ENCODE results near the gene SLC16A5. TPM values are rescaled to one million over a fixed set of nuclear protein-coding genes. Genes with fewer than 3 reads are reported as not detected.

SLC16A5 gene
- total and polyA plus RNA-seq, 7 donors: 1.2 to 10.7 (median 5.6) TPM

DNA sequence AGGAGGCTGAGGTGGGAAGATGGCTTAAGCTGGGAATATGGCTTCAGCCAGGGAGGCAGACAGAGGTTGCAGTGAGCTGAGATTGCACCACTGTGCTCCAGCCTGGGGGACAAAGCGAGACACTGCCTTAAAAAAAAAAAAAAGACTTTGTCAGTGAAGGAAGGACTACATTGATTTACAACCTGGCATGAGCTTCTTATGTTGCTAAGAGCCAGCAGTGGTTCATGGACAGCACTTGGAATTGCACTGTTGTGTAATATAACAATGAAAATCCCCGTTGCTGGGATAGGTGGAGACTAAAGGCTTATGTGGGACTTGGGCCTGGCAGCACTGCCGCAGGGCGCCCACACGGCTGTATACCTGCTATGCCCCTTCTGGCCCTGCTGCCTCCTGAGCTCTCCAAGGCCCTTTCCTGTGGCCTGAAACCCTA lies 14.1 kb upstream of the SLC16A5 start:
- Histone ChIP-seq H3K27me3 (ENCODE audit: insufficient read depth in 3 of 3, low read length in 2 of 3) (no peaks in the 10 kb centered on the region), H3K4me1 (peaks cover 18% of the 10 kb centered on the region), H3K4me3 (no peak overlapping the region), H3K9me3 (no peaks in the 10 kb centered on the region), H3K36me3 (ENCODE audit: insufficient read depth in 1 of 2, low read depth in 1 of 2) (no peaks in the 10 kb centered on the region), H3K27ac (peak overlapping the region; percentile 53)
- WGBS, 3 donors: 43 to 52% (median 51%) methylated on average over 5 of the region's 5 CpGs
- intact Hi-C loops (cut with DNase I): no loop called here
- TF ChIP-seq, protein P1, sequence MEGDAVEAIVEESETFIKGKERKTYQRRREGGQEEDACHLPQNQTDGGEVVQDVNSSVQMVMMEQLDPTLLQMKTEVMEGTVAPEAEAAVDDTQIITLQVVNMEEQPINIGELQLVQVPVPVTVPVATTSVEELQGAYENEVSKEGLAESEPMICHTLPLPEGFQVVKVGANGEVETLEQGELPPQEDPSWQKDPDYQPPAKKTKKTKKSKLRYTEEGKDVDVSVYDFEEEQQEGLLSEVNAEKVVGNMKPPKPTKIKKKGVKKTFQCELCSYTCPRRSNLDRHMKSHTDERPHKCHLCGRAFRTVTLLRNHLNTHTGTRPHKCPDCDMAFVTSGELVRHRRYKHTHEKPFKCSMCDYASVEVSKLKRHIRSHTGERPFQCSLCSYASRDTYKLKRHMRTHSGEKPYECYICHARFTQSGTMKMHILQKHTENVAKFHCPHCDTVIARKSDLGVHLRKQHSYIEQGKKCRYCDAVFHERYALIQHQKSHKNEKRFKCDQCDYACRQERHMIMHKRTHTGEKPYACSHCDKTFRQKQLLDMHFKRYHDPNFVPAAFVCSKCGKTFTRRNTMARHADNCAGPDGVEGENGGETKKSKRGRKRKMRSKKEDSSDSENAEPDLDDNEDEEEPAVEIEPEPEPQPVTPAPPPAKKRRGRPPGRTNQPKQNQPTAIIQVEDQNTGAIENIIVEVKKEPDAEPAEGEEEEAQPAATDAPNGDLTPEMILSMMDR (IDR thresholded peaks at IDR 0.05): no peak
- ATAC-seq (peak; percentile 37 to 52 (median 40)), DNase-seq (peak in 1 of 2 donors; percentile 67)

- peak in 1 of 2 donors; percentile 71 for DNase-seq
- intact Hi-C loops (cut with DNase I): no loop called here
- no peak overlapping the region for H3K27ac ChIP-seq
- no peaks in the 10 kb centered on the region for H3K36me3 ChIP-seq (ENCODE audit: insufficient read depth in 1 of 2, low read depth in 1 of 2)
- no peak overlapping the region for H3K4me3 ChIP-seq
- no peaks in the 10 kb centered on the region for H3K27me3 ChIP-seq (ENCODE audit: insufficient read depth in 3 of 3, low read length in 2 of 3)
- peaks cover 18% of the 10 kb centered on the region for H3K4me1 ChIP-seq
- ATAC-seq: no peak
- TF ChIP-seq, protein P1 (IDR thresholded peaks at IDR 0.05): no peak
- WGBS, 3 donors: 67 to 82% (median 82%) methylated on average over 14 of the region's 14 CpGs
- H3K9me3 ChIP-seq: no peaks in the 10 kb centered on the region
These were observed 13.2 kb upstream of the SLC16A5 start for GRCh38 chr17:75074532-75074931.

- 57 to 74% (median 60%) methylated on average over 4 of the region's 4 CpGs for WGBS, 3 donors
- H3K9me3 ChIP-seq: no peaks in the 10 kb centered on the region
- H3K27ac ChIP-seq: peak overlapping the region; percentile 9
- DNase-seq (no peak), ATAC-seq (no peak)
- peaks cover 18% of the 10 kb centered on the region for H3K4me1 ChIP-seq
- no peaks in the 10 kb centered on the region for H3K27me3 ChIP-seq (ENCODE audit: insufficient read depth in 3 of 3, low read length in 2 of 3)
- no peaks in the 10 kb centered on the region for H3K36me3 ChIP-seq (ENCODE audit: insufficient read depth in 1 of 2, low read depth in 1 of 2)
- no peak overlapping the region for H3K4me3 ChIP-seq
- intact Hi-C loops (cut with DNase I): no loop called here
- TF ChIP-seq, protein P1 (IDR thresholded peaks at IDR 0.05): no peak
These were observed 12.0 kb upstream of the SLC16A5 start for GRCh38 chr17:75075597-75076336.

DNA sequence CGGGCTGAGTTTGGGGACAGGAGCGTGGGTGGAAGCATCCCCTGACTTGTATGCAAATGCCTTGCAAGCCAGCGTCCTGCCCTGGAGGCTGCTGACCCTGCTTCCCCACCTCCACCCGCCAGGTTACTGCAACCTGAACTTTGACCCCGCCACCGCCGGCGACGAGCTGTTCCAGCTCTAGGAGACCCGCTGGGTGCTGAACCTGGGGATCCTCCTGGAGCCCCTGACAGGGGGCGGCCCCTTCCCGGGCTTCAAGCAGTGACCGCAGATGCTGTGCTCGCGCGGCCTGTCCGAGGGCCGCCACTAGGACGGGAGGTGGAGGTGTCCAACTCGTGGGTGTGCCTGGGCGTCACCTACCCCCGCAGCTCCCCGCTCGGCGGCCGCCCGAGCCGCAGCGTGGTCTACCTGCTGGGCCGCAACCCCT lies 10.7 kb upstream of the SLC16A5 start:
- Histone ChIP-seq H3K36me3 (ENCODE audit: insufficient read depth in 1 of 2, low read depth in 1 of 2) (no peaks in the 10 kb centered on the region), H3K27ac (peak overlapping the region; percentile 82), H3K9me3 (no peaks in the 10 kb centered on the region), H3K4me1 (peaks cover 18% of the 10 kb centered on the region), H3K4me3 (peak overlapping the region; percentile 68), H3K27me3 (ENCODE audit: insufficient read depth in 3 of 3, low read length in 2 of 3) (no peaks in the 10 kb centered on the region)
- 37 to 49% (median 42%) methylated on average over 26 to 30 of the region's 30 CpGs for WGBS, 3 donors
- intact Hi-C loops (cut with DNase I): no loop called here
- ATAC-seq: peak in 1 of 4 donors; percentile 15
- TF ChIP-seq, protein P1 (IDR thresholded peaks at IDR 0.05): no peak
- no peak for DNase-seq
